Activated CD8-positive, alpha-beta memory T cell treated with anti-CD3 and anti-CD28 coated beads for 24 hours (primary cell): ENCODE measurements around the gene GPD2.

Source experiments
- DNase-seq: peaks from one replicate; pipeline ENCODE4 v3.0.0-alpha.2; 2020

GPD2 gene

GRCh38 chr2:156532989-156533388 lies 96.8 kb downstream of the GPD2 start:
- no peak for DNase-seq

GRCh38 chr2:156536534-156536933 lies 100.4 kb downstream of the GPD2 start:
- no peak for DNase-seq

- DNase-seq = no peak
Measured at GRCh38 chr2:156537141-156537540, 101.0 kb downstream of the GPD2 start.

- DNase-seq = no peak
Measured at GRCh38 chr2:156538083-156538504, 101.9 kb downstream of the GPD2 start.

GRCh38 chr2:156539086-156539860 lies 103.1 kb downstream of the GPD2 start:
- no peak for DNase-seq

- no peak for DNase-seq
Measured at GRCh38 chr2:156540706-156541105, 104.5 kb downstream of the GPD2 start.

- no peak for DNase-seq
Measured at GRCh38 chr2:156541229-156541628, 105.0 kb downstream of the GPD2 start.

GRCh38 chr2:156541706-156542105 lies 105.5 kb downstream of the GPD2 start:
- DNase-seq = no peak

GRCh38 chr2:156548413-156548812 lies 112.2 kb downstream of the GPD2 start:
- no peak for DNase-seq

GRCh38 chr2:156553714-156554442 lies 117.7 kb downstream of the GPD2 start:
- no peak for DNase-seq

GRCh38 chr2:156561326-156561725 lies 125.1 kb downstream of the GPD2 start:
- no peak for DNase-seq

- no peak for DNase-seq
Measured at GRCh38 chr2:156562124-156562523, 125.9 kb downstream of the GPD2 start.

- no peak for DNase-seq
Measured at GRCh38 chr2:156563994-156564753, 128.0 kb downstream of the GPD2 start.

- no peak for DNase-seq
Measured at GRCh38 chr2:156565066-156565710, 129.0 kb downstream of the GPD2 start.

- no peak for DNase-seq
Measured at GRCh38 chr2:156573710-156574109, 137.5 kb downstream of the GPD2 start.

GRCh38 chr2:156574112-156574511 lies 137.9 kb downstream of the GPD2 start:
- no peak for DNase-seq

GRCh38 chr2:156576005-156576404 lies 139.8 kb downstream of the GPD2 start:
- no peak for DNase-seq

GRCh38 chr2:156580501-156580900 lies 144.3 kb downstream of the GPD2 start:
- DNase-seq = no peak

GRCh38 chr2:156581280-156581679 lies 145.1 kb downstream of the GPD2 start:
- DNase-seq = no peak

- DNase-seq = no peak
Measured at GRCh38 chr2:156585457-156585856, 149.3 kb downstream of the GPD2 start.

GRCh38 chr2:156586621-156587020 lies 150.4 kb downstream of the GPD2 start:
- no peak for DNase-seq

GRCh38 chr2:156589381-156590079 lies 153.4 kb downstream of the GPD2 start:
- DNase-seq = no peak
